Measurements from ENCODE around the gene IRX5.

GRCh38 chr16:54942353-54942943 lies 11.8 kb downstream of the IRX5 start:
- TF ChIP-seq CTCF (IDR thresholded peaks at IDR 0.05), result no peak
- TF ChIP-seq POLR2A (IDR thresholded peaks at IDR 0.05), result no peak
- no peak for TF ChIP-seq POLR2AphosphoS5 (IDR thresholded peaks at IDR 0.05)
